Mesodermal cell (in vitro differentiated cells): ENCODE results near the gene COMMD4.

Experiments
- H3K27ac ChIP-seq: 2 replicates; pipeline ENCODE4 v1.7.0; 2013; ENCODE audit warnings: mild to moderate bottlenecking, low read depth, low read length, moderate library complexity; ENCODE audit not compliant: severe bottlenecking
- H3K36me3 ChIP-seq: 2 replicates; pipeline ENCODE4 v1.7.1; 2013; ENCODE audit warnings: mild to moderate bottlenecking, low read length, moderate library complexity; ENCODE audit not compliant: control insufficient read depth, insufficient read depth
- H3K4me1 ChIP-seq: one replicate; pipeline ENCODE4 v1.7.1; 2013; ENCODE audit warnings: mild to moderate bottlenecking, low read length; ENCODE audit not compliant: insufficient read depth, control insufficient read depth, poor library complexity, severe bottlenecking
- H3K4me3 ChIP-seq: 2 replicates; pipeline ENCODE4 v1.7.0; 2013; ENCODE audit warnings: low read length, control low read depth, mild to moderate bottlenecking; ENCODE audit not compliant: insufficient read depth, poor library complexity, severe bottlenecking; ENCODE audit errors: extremely low read depth
- H3K9me3 ChIP-seq: 2 replicates; pipeline ENCODE4 v1.7.1; 2013; ENCODE audit warnings: mild to moderate bottlenecking, low read length, moderate library complexity; ENCODE audit not compliant: control insufficient read depth
- WGBS, 2 experiments: methylation state at CpG; one replicate each; pipeline ENCODE4 v1.1.5; 2013; ENCODE audit warnings: missing lambda C conversion rate in 2 of 2; ENCODE audit not compliant: insufficient coverage in 2 of 2; 5-methylcytosine and 5-hydroxymethylcytosine counted together

COMMD4 gene

GRCh38 chr15:75357976-75358673 is 22.3 kb downstream of the COMMD4 start:
- WGBS, 2 experiments, result 83 to 97% methylated on average over 9 to 15 of the region's 17 CpGs

GRCh38 chr15:75358771-75359536 is 23.1 kb downstream of the COMMD4 start:
- H3K36me3 ChIP-seq, result peaks cover 72% of the 10 kb centered on the region
- WGBS, 2 experiments, result 92 to 96% methylated on average over 3 to 8 of the region's 10 CpGs
- H3K4me3 ChIP-seq, result no peak overlapping the region

More at GRCh38 chr15:75357976-75358673, 22.3 kb downstream of the COMMD4 start:
- Histone ChIP-seq H3K9me3 (no peaks in the 10 kb centered on the region), H3K27ac (no peak overlapping the region), H3K4me1 (no peaks in the 10 kb centered on the region), H3K4me3 (no peak overlapping the region), H3K36me3 (peaks cover 77% of the 10 kb centered on the region)

GRCh38 chr15:75359537-75360250 is 23.8 kb downstream of the COMMD4 start:
- WGBS, 2 experiments, result 91 to 95% methylated on average over 10 to 15 of the region's 15 CpGs
- Histone ChIP-seq H3K4me1 (no peaks in the 10 kb centered on the region), H3K4me3 (no peak overlapping the region), H3K27ac (no peak overlapping the region), H3K36me3 (peaks cover 73% of the 10 kb centered on the region), H3K9me3 (no peaks in the 10 kb centered on the region)

More at GRCh38 chr15:75358771-75359536, 23.1 kb downstream of the COMMD4 start:
- Histone ChIP-seq H3K9me3 (no peaks in the 10 kb centered on the region), H3K4me1 (no peaks in the 10 kb centered on the region), H3K27ac (no peak overlapping the region)

- H3K27ac ChIP-seq, result no peak overlapping the region
- H3K9me3 ChIP-seq, result no peaks in the 10 kb centered on the region
- peaks cover 73% of the 10 kb centered on the region for H3K36me3 ChIP-seq
- WGBS, 2 experiments, result 100% methylated on average over 1 of the region's 1 CpG
- no peak overlapping the region for H3K4me3 ChIP-seq
- H3K4me1 ChIP-seq, result no peaks in the 10 kb centered on the region
These were observed 24.5 kb downstream of the COMMD4 start for GRCh38 chr15:75360391-75360790.

- H3K36me3 ChIP-seq, result peaks cover 75% of the 10 kb centered on the region
- 100% methylated on average over 4 to 6 of the region's 7 CpGs for WGBS, 2 experiments
- H3K27ac ChIP-seq, result no peak overlapping the region
- H3K4me1 ChIP-seq, result no peaks in the 10 kb centered on the region
- H3K9me3 ChIP-seq, result no peaks in the 10 kb centered on the region
- no peak overlapping the region for H3K4me3 ChIP-seq
These were observed 25.0 kb downstream of the COMMD4 start for GRCh38 chr15:75360856-75361255.

GRCh38 chr15:75361361-75361988 is 25.6 kb downstream of the COMMD4 start:
- H3K27ac ChIP-seq, result no peak overlapping the region
- peaks cover 75% of the 10 kb centered on the region for H3K36me3 ChIP-seq
- WGBS, 2 experiments, result 94 to 97% methylated on average over 6 to 10 of the region's 10 CpGs
- H3K9me3 ChIP-seq, result no peaks in the 10 kb centered on the region
- no peaks in the 10 kb centered on the region for H3K4me1 ChIP-seq
- H3K4me3 ChIP-seq, result no peak overlapping the region

GRCh38 chr15:75361989-75362641 is 26.3 kb downstream of the COMMD4 start:
- H3K36me3 ChIP-seq, result peaks cover 76% of the 10 kb centered on the region
- no peaks in the 10 kb centered on the region for H3K4me1 ChIP-seq
- no peak overlapping the region for H3K4me3 ChIP-seq
- no peak overlapping the region for H3K27ac ChIP-seq
- no peaks in the 10 kb centered on the region for H3K9me3 ChIP-seq
- WGBS, 2 experiments, result 96 to 98% methylated on average over 8 to 9 of the region's 13 CpGs

- no peak overlapping the region for H3K27ac ChIP-seq
- H3K36me3 ChIP-seq, result peaks cover 81% of the 10 kb centered on the region
- no peaks in the 10 kb centered on the region for H3K9me3 ChIP-seq
- no peak overlapping the region for H3K4me3 ChIP-seq
- 88 to 95% methylated on average over 4 to 5 of the region's 7 CpGs for WGBS, 2 experiments
- H3K4me1 ChIP-seq, result no peaks in the 10 kb centered on the region
These were observed 26.9 kb downstream of the COMMD4 start for GRCh38 chr15:75362642-75363249.

GRCh38 chr15:75363786-75364185 is 27.9 kb downstream of the COMMD4 start:
- WGBS, 2 experiments, result 94 to 98% methylated on average over 9 of the region's 9 CpGs
- H3K9me3 ChIP-seq, result no peaks in the 10 kb centered on the region
- no peak overlapping the region for H3K27ac ChIP-seq
- H3K36me3 ChIP-seq, result peaks cover 70% of the 10 kb centered on the region
- H3K4me1 ChIP-seq, result no peaks in the 10 kb centered on the region
- H3K4me3 ChIP-seq, result no peak overlapping the region

- Histone ChIP-seq H3K36me3 (peaks cover 67% of the 10 kb centered on the region), H3K4me3 (no peak overlapping the region), H3K4me1 (no peaks in the 10 kb centered on the region), H3K27ac (no peak overlapping the region), H3K9me3 (no peaks in the 10 kb centered on the region)
- WGBS, 2 experiments, result 90 to 100% methylated on average over 5 to 6 of the region's 6 CpGs
These were observed 29.0 kb downstream of the COMMD4 start for GRCh38 chr15:75364881-75365280.
